Measurements from ENCODE around the gene TRAPPC2L. TPM values are rescaled to one million over a fixed set of nuclear protein-coding genes. Genes with fewer than 3 reads are reported as not detected.

Gene TRAPPC2L
- polyA plus RNA-seq, 3 donors, result 38.8 to 89.3 (median 82.4) TPM

DNA sequence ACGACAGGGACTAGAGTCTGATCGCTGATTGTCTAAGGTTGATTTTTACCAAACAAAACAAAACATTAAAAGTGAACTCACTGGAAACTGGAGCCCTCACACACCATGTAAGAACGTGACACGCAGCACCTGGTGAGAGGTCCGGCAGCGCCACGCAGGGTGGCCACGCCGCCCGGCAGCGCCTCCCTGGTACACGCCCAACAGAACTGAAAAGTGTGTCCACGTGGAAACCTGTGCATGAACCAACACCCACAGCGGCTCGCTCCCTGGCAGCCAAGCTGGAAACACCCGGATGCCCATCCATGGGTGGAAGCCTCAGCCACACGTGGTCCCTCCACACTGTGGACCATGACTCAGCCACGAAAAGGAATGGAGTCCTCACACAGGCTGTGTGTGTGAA is 9.3 kb upstream of the TRAPPC2L start:
- DNase-seq, result no peak
- Mint-ChIP-seq H3K27me3 (ENCODE audit: low read depth in 3 of 3) (peaks cover 0 to 2% (median 0%) of the 10 kb centered on the region in 3 donors), H3K4me1 (peaks cover 7% of the 10 kb centered on the region), H3K9me3 (no peaks in the 10 kb centered on the region), H3K36me3 (peaks cover 41 to 67% of the 10 kb centered on the region in 2 donors), H3K4me3 (no peak overlapping the region), H3K27ac (no peak overlapping the region)
- Histone ChIP-seq H3K36me3 (replicated peaks in 1 of 2; ENCODE audit: control insufficient read depth in 1 of 2, insufficient read depth in 2 of 2, low read length in 2 of 2) (peaks cover 33% of the 10 kb centered on the region in 2 donors), H2AFZ (ENCODE audit: insufficient read depth, low read depth, low read length, poor library complexity, severe bottlenecking) (no peak overlapping the region), H3K4me2 (replicated peaks; ENCODE audit: extremely low read depth, low read length, poor library complexity, severe bottlenecking) (no peak overlapping the region), H4K20me1 (ENCODE audit: insufficient read depth, low read length) (peaks cover 80% of the 10 kb centered on the region), H3K79me2 (ENCODE audit: insufficient read depth, low read length) (peaks cover 11% of the 10 kb centered on the region), H3K27ac (ENCODE audit: low read depth in 1 of 2, low read length in 2 of 2) (no peak overlapping the region), H3K9ac (ENCODE audit: insufficient read depth, low read length, poor library complexity, severe bottlenecking) (no peak overlapping the region), H3K27me3 (ENCODE audit: control insufficient read depth in 2 of 2, insufficient read depth in 2 of 2, low read length in 2 of 2) (no peaks in the 10 kb centered on the region), H3K9me3 (replicated peaks in 1 of 2; ENCODE audit: control insufficient read depth in 1 of 2, insufficient read depth in 1 of 2, low read length in 2 of 2) (no peaks in the 10 kb centered on the region), H3K4me1 (ENCODE audit: control insufficient read depth in 1 of 2, insufficient read depth in 2 of 2, low read length in 2 of 2) (peaks cover under 1% of the 10 kb centered on the region in 2 donors), H3K4me3 (replicated peaks in 1 of 3; ENCODE audit: low read depth in 2 of 3, low read length in 3 of 3) (no peak overlapping the region)
- WGBS (ENCODE audit: insufficient coverage), result 98% methylated on average over 17 of the region's 18 CpGs
- intact Hi-C loops (cut with micrococcal nuclease), result no loop called here
- TF ChIP-seq, protein P1, sequence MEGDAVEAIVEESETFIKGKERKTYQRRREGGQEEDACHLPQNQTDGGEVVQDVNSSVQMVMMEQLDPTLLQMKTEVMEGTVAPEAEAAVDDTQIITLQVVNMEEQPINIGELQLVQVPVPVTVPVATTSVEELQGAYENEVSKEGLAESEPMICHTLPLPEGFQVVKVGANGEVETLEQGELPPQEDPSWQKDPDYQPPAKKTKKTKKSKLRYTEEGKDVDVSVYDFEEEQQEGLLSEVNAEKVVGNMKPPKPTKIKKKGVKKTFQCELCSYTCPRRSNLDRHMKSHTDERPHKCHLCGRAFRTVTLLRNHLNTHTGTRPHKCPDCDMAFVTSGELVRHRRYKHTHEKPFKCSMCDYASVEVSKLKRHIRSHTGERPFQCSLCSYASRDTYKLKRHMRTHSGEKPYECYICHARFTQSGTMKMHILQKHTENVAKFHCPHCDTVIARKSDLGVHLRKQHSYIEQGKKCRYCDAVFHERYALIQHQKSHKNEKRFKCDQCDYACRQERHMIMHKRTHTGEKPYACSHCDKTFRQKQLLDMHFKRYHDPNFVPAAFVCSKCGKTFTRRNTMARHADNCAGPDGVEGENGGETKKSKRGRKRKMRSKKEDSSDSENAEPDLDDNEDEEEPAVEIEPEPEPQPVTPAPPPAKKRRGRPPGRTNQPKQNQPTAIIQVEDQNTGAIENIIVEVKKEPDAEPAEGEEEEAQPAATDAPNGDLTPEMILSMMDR (IDR thresholded peaks at IDR 0.05), result no peak

DNA sequence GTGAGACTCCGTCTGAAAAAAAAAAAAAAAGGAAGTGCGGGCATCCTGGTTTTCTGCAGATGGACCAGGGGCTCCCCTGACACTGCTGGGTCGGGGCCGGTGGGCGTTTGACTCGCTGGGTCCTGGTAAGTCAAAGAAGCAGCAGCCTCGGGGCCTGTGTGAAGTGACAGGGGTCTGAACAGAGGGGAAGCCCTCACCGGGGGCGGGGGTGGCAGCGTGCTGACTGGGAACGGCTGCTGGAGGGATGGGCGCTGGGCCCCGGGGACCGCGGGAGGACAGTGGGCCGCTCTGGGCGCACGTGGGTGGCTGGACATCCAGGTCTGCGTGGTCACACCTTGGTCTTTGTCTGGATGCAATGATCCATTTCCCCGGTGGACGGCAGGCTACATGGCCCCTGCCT is 8.4 kb upstream of the TRAPPC2L start:
- H3K27ac ChIP-seq (ENCODE audit: low read depth in 1 of 2, low read length in 2 of 2), result no peak overlapping the region
- H3K9me3 Mint-ChIP-seq, result no peaks in the 10 kb centered on the region
- no peak overlapping the region for H3K4me3 ChIP-seq (replicated peaks in 1 of 3; ENCODE audit: low read depth in 2 of 3, low read length in 3 of 3)
- H3K4me2 ChIP-seq (replicated peaks; ENCODE audit: extremely low read depth, low read length, poor library complexity, severe bottlenecking), result no peak overlapping the region
- peaks cover 17% of the 10 kb centered on the region for H3K79me2 ChIP-seq (ENCODE audit: insufficient read depth, low read length)
- DNase-seq, result no peak
- no peak overlapping the region for H3K4me3 Mint-ChIP-seq
- peaks cover 15% of the 10 kb centered on the region for H3K4me1 Mint-ChIP-seq
- H3K4me1 ChIP-seq (ENCODE audit: control insufficient read depth in 1 of 2, insufficient read depth in 2 of 2, low read length in 2 of 2), result peaks cover 9 to 10% of the 10 kb centered on the region in 2 donors
- H3K36me3 ChIP-seq (replicated peaks in 1 of 2; ENCODE audit: control insufficient read depth in 1 of 2, insufficient read depth in 2 of 2, low read length in 2 of 2), result peaks cover 24 to 26% of the 10 kb centered on the region in 2 donors
- TF ChIP-seq, protein P1 (IDR thresholded peaks at IDR 0.05), result no peak
- intact Hi-C loops (cut with micrococcal nuclease), result no loop called here
- WGBS (ENCODE audit: insufficient coverage), result 92% methylated on average over 20 of the region's 21 CpGs
- no peak overlapping the region for H3K27ac Mint-ChIP-seq
- H3K27me3 Mint-ChIP-seq (ENCODE audit: low read depth in 3 of 3), result peaks cover 0 to 2% (median 0%) of the 10 kb centered on the region in 3 donors
- no peaks in the 10 kb centered on the region for H3K9me3 ChIP-seq (replicated peaks in 1 of 2; ENCODE audit: control insufficient read depth in 1 of 2, insufficient read depth in 1 of 2, low read length in 2 of 2)
- H2AFZ ChIP-seq (ENCODE audit: insufficient read depth, low read depth, low read length, poor library complexity, severe bottlenecking), result no peak overlapping the region
- peaks cover 34 to 58% of the 10 kb centered on the region in 2 donors for H3K36me3 Mint-ChIP-seq
- no peaks in the 10 kb centered on the region for H3K27me3 ChIP-seq (ENCODE audit: control insufficient read depth in 2 of 2, insufficient read depth in 2 of 2, low read length in 2 of 2)
- H3K9ac ChIP-seq (ENCODE audit: insufficient read depth, low read length, poor library complexity, severe bottlenecking), result no peak overlapping the region
- peaks cover 80% of the 10 kb centered on the region for H4K20me1 ChIP-seq (ENCODE audit: insufficient read depth, low read length)
